HEK293 (cell line): Measurements from ENCODE around the gene KLHL25.

Experiments used
- HOXA7 ChIP-seq: sonication (generic); formaldehyde crosslinking; IDR thresholded peaks from 2 replicates; pipeline ENCODE4 v1.8.1; 2022; ENCODE audit warnings: missing genetic modification reagents, borderline replicate concordance
- KLF17 ChIP-seq: fragments of 450-650 bp; formaldehyde crosslinking; IDR thresholded peaks from 2 replicates; pipeline ENCODE4 v1.5.1; 2016; ENCODE audit warnings: missing biosample characterization, missing genetic modification characterization
- PATZ1 ChIP-seq: fragments of 450-650 bp; formaldehyde crosslinking; IDR thresholded peaks from 2 replicates; pipeline ENCODE4 v1.5.1; 2016; ENCODE audit warnings: missing biosample characterization, missing genetic modification characterization
- PRDM6 ChIP-seq: fragments of 450-650 bp; formaldehyde crosslinking; IDR thresholded peaks from 2 replicates; pipeline ENCODE4 v1.5.1; 2017; ENCODE audit warnings: missing biosample characterization, missing genetic modification characterization
- ZBTB10 ChIP-seq: fragments of 450-650 bp; formaldehyde crosslinking; IDR thresholded peaks from 2 replicates; pipeline ENCODE4 v1.5.1; 2016; ENCODE audit warnings: missing biosample characterization, missing genetic modification characterization
- ZBTB17 ChIP-seq: fragments of 450-650 bp; formaldehyde crosslinking; IDR thresholded peaks from 2 replicates; pipeline ENCODE4 v1.5.1; 2016; ENCODE audit warnings: missing biosample characterization, missing genetic modification characterization
- ZBTB8A ChIP-seq: fragments of 450-650 bp; formaldehyde crosslinking; IDR thresholded peaks from 2 replicates; pipeline ENCODE4 v1.5.1; 2016; ENCODE audit warnings: missing biosample characterization, missing genetic modification characterization
- ZFHX2 ChIP-seq: fragments of 450-650 bp; formaldehyde crosslinking; conservative IDR thresholded peaks from 2 replicates; pipeline ENCODE4 v1.5.1; 2016; ENCODE audit warnings: missing biosample characterization, missing genetic modification characterization
- ZFP69B ChIP-seq: fragments of 450-650 bp; formaldehyde crosslinking; IDR thresholded peaks from 2 replicates; pipeline ENCODE4 v1.5.1; 2016; ENCODE audit warnings: missing biosample characterization, missing genetic modification characterization
- ZNF184 ChIP-seq: fragments of 450-650 bp; IDR thresholded peaks from 2 replicates; pipeline ENCODE4 v1.5.1; 2018; ENCODE audit warnings: missing biosample characterization, mild to moderate bottlenecking, missing genetic modification characterization
- ZNF2 ChIP-seq: fragments of 450-650 bp; formaldehyde crosslinking; IDR thresholded peaks from 2 replicates; pipeline ENCODE4 v1.5.1; 2016; ENCODE audit warnings: missing biosample characterization, missing genetic modification characterization
- ZNF324 ChIP-seq: fragments of 450-650 bp; formaldehyde crosslinking; IDR thresholded peaks from 2 replicates; pipeline ENCODE4 v1.5.1; 2016; ENCODE audit warnings: missing biosample characterization, missing genetic modification characterization
- ZNF335 ChIP-seq: fragments of 450-650 bp; formaldehyde crosslinking; conservative IDR thresholded peaks from 2 replicates; pipeline ENCODE4 v1.5.1; 2016; ENCODE audit warnings: missing biosample characterization, missing genetic modification characterization
- ZNF398 ChIP-seq: fragments of 450-650 bp; formaldehyde crosslinking; IDR thresholded peaks from 2 replicates; pipeline ENCODE4 v1.5.1; 2017; ENCODE audit warnings: missing biosample characterization, missing genetic modification characterization
- ZNF423 ChIP-seq: fragments of 450-650 bp; formaldehyde crosslinking; IDR thresholded peaks from 2 replicates; pipeline ENCODE4 v1.5.1; 2016; ENCODE audit warnings: missing biosample characterization, missing genetic modification characterization
- ZNF501 ChIP-seq: fragments of 450-650 bp; formaldehyde crosslinking; IDR thresholded peaks from 2 replicates; pipeline ENCODE4 v1.5.1; 2016; ENCODE audit warnings: missing biosample characterization, missing genetic modification characterization
- ZNF610 ChIP-seq: fragments of 450-650 bp; formaldehyde crosslinking; IDR thresholded peaks from 2 replicates; pipeline ENCODE4 v1.5.1; 2016; ENCODE audit warnings: missing biosample characterization, missing genetic modification characterization, borderline replicate concordance
- ZNF692 ChIP-seq: fragments of 450-650 bp; formaldehyde crosslinking; IDR thresholded peaks from 2 replicates; pipeline ENCODE4 v1.5.1; 2016; ENCODE audit warnings: missing biosample characterization, missing genetic modification characterization

Gene KLHL25

GRCh38 chr15:85840079-85840801 lies 45.5 kb upstream of the KLHL25 start (continued):
- TF ChIP-seq HOXA7 (no peak), ZFHX2 (tag by site-specific recombination) (0 out of 2 replicates have a peak, but pooled peaks have one; percentile 5), ZBTB10 (tag by site-specific recombination) (no peak), ZNF2 (peak; percentile 81), ZNF335 (tag by site-specific recombination) (peak; percentile 87), ZNF398 (no peak), ZBTB8A (tag by site-specific recombination) (peak; percentile 45; the same call in 1 of the 2 replicates), ZNF324 (tag by site-specific recombination) (no peak; the same call in 1 of the 2 replicates), PATZ1 (tag by site-specific recombination) (peak; percentile 85), ZNF501 (tag by site-specific recombination) (peak; percentile 91), PRDM6 (no peak), ZFP69B (tag by site-specific recombination) (peak; percentile 97), ZNF423 (peak; percentile 62; the same call in 1 of the 2 replicates), KLF17 (tag by site-specific recombination) (peak; percentile 80; the same call in 1 of the 2 replicates), ZNF184 (tag by site-specific recombination) (0 out of 2 replicates have a peak, but pooled peaks have one; percentile 23), ZNF610 (tag by site-specific recombination) (0 out of 2 replicates have a peak, but pooled peaks have one; percentile 43), ZBTB17 (peak; percentile 90), ZNF692 (peak; percentile 97)
